SK-MEL-5 (cell line): Measurements from ENCODE around the gene ME1. TPM values are rescaled to one million over a fixed set of nuclear protein-coding genes. Genes with fewer than 3 reads are reported as not detected.
"Not testable (repeated sequence)": the region's sequence is repeated elsewhere in the genome, so short reads cannot be mapped to it uniquely, and the experiment has no call there.

ENCODE experiments used
- DNase-seq: peaks from one replicate; pipeline ENCODE4 v3.0.0-alpha.2; 2016; ENCODE audit warnings: low read depth, low spot score
- in situ Hi-C: cut with HindIII; loops from 2 replicates; pipeline ENCODE4 v1.10.0; 2016; ENCODE audit warnings: low sequenced_read_pairs, high pct_unique_total_duplicates, low pct_unique_long_range_greater_than_20kb
- total RNA-seq: library from RNA; depleted of rRNA; stranded (reverse); fragments of >200 nt; shearing (Covaris generic); gene quantifications from 2 replicates; pipeline ENCODE4 v1.2.3, GENCODE V29; 2014

Gene ME1
- total RNA-seq, 1 experiment from 2014 or later, result 9.4 TPM

DNA sequence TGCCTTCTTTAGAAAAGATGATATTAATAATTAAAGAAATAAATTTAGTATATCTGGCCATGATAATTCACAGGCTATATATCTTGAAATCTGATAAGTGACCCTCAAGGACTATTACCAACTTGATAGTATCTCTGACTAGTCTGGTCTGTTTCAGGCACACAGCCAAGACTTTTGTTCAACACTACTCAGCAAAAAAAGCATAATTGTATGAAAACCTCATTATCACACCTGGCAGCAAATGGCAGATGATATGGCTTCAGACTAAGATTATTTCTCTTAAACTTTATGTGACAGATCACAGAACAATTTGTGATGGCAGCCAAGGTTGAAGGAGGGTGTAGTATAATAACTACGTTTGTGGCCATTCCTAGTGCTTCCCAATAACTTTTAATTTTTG lies 123.0 kb downstream of the ME1 start:
- DNase-seq, result no peak
- in situ Hi-C loops, result no loop called here

DNA sequence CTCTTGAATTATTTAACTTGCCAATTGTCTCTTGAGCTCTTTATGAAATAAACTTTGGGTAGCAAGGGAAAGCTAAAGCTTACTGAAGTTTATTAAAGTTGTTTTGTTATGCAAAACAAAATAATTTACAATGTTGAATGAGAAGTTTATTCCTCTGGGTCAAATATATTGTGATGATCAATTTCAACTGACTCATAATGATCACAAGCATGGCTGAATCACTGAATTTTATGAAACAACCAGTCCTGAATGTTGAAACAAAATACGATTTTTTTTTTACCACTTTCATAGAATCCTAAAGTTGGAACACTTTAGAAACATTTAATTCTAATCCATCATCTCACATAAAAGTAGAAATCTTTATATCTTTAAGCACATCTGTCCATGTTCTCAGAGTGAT lies 127.4 kb downstream of the ME1 start:
- in situ Hi-C loops, result no loop called here
- DNase-seq, result no peak

DNA sequence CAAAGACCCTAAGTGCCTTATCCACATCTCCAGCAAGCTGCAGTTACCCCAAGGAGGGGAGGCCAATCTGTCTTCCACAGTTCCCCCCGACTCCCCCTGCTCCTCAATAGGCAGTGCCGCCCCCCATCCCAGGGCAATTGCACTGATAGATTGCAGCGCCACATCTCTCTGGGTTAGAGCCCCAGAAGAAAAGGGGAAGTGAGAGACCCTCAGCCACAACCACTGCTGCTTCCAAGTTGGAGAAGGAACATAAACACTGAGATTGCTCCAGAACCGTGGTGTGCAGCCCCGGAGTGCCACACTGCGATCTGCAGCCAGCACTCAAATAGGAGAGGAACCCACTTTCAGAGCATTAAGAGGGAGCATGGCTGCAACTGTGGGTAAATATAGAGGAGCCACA lies 136.2 kb downstream of the ME1 start:
- DNase-seq, result no peak
- in situ Hi-C loops, result no loop called here

DNA sequence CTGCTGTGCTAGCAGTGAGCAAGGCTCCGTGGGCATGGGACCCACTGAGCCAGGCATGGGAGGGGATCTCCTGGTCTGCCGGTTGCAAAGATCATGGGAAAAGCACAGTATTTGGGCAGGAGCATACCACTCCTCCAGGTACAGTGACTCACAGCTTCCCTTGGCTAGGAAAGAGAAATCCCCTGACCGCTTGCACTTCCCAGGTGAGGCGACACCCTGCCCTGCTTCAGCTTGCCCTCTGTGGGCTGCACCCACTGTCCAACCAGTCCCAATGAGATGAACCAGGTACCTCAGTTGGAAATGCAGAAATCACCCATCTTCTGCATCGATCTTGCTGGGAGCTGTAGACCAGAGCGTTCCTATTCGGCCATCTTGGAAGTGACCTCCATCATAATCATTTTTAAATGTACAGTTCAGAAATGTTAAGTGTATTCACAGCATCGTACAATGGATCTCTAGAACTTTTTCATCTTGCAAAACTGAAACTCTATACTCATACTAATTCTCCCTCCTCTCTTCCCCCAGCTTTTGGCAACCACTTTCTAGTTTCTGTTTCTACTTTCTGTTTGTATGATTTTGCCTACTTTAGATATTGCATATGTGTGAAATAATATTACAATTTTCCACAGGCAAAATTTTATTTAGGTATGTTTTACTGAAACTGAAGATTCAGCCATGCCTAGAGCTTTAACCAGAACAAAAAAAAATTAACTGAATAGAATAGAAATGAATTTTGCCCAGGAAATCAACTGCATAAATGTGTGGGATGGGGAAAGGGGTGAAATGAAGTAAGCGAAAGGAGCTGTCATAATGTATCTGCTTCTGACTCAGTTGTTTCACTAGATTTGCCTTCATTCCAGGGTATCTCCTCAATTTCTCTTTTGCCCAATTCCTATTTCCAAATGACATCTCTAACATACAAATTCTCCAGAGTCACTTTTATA lies 137.7 kb downstream of the ME1 start:
- in situ Hi-C loops, result no loop called here
- DNase-seq, result no peak

DNA sequence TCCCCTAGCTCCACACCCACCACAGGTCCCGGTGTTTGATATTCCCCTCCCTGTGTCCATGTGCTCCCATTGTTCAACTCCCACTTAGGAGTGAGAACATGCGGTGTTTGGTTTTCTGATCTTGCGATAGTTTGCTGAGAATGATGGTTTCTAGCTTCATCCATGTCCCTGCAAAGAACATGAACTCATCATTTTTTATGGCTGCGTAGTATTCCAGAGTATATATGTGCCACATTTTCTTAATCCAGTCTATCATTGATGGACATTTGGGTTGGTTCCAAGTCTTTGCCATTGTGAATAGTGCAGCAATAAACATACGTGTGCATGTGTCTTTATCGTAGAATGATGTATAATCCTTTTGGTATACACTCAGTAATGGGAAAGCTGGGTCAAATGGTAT lies 143.6 kb downstream of the ME1 start:
- DNase-seq, in situ Hi-C loops: not testable (repeated sequence)

DNA sequence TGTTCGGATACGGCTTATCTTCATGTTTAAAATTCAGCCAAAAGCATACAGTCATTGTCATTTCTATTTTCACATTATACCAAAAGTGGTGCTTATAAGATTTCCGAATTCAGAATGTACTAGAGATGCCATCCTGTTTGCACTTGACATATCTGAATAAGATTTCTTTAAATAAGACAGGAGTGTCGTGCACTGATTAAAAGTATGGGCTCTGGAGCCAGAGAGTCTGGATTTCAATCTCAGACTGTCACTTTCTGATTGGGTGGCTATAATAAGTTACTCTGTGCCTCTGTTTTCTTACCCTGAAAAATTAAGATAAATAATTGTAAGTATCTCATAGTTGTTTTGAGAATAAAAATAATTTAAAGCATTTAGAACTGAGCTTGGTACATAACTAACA lies 144.9 kb downstream of the ME1 start:
- in situ Hi-C loops, result no loop called here
- no peak for DNase-seq

DNA sequence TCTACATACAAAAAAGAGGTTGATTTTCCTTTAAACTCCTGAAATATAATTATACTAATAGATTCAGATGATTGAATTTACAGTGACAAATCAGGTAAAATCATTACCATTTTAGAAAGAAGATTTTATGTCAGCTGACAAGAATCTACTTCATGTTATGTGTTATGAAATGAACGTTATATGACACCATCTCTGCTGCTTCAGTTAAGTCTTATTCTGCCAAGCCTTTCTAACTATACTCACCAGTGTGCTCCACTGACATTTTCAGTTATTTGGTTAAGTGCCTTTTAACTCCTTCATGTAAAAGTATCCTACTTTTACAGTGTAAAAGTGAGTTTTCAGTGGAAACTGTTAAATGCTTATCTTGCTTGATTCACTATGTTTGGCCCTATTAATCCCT lies 157.3 kb downstream of the ME1 start:
- DNase-seq, result no peak
- in situ Hi-C loops, result no loop called here

DNA sequence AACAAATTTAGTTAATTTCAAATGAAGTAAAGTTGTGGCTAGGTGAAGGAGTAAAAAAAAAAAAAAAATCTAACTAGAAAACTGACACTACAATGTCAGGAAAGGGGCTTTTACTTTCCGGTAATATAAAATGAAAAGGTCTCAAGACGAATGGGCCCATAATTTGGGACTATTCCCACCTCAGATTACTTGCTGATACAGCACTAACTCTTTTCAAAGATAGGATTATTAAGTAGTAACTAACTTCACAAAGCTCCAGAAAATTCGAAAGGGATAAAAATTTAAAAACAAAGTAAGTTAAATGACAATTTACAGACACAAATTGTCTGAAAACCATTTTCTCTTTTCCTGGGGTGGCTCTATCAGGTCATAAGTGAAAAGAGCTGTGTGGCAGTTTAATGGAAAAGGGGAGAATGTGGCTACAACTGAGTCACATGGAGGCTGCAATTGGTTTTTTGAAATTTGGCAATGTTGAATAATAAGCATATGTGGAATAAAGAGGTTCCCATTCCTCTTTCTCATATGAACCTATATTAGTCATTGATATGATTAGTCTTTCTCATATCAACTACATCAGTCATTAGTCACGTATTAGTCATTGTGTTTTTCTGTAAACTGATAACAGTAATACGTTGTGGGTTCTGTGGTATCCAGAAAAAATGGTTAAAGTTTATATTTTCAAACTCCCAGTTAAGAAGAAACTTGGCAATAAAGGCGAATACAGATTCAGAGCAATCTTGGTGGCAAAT lies 159.7 kb downstream of the ME1 start:
- no peak for DNase-seq
- in situ Hi-C loops, result no loop called here

DNA sequence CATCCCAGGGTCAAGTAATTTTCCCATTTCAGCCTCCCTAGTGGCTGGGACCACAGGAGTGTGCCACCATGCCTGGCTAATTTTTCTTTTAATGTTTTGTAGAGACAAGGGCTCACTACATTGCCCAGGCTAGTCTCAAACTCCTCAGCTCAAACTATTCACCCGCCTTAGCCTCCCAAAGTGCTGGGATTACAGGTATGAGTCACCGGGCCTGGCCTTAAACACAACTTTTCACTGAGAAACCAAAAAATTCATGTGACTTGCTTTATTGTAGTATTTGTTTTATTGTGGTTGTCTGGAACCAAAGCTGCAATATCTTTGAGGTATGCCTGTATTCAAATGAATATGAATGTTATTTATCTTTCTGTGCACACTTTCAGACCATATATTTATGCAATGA lies 165.5 kb downstream of the ME1 start:
- DNase-seq, result no peak
- in situ Hi-C loops, result no loop called here

DNA sequence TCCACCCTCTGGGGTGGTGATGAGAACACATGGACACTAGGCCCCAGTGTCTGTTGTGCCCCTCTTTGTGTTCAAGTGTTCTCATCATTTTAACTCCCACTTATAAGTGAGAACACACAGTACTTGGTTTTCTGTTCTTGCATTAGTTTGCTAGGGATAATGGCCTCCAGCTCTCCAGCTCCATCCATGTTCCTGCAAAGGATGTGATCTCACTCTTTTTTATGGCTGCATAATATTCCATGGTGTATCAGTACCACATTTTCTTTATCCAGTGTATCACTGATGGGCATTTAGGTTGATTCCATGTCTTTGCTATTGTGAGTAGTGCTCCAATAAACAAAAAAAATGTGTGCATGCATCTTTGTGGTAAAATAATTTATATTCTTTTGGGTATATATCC lies 170.3 kb downstream of the ME1 start:
- DNase-seq, result no peak
- in situ Hi-C loops, result no loop called here

DNA sequence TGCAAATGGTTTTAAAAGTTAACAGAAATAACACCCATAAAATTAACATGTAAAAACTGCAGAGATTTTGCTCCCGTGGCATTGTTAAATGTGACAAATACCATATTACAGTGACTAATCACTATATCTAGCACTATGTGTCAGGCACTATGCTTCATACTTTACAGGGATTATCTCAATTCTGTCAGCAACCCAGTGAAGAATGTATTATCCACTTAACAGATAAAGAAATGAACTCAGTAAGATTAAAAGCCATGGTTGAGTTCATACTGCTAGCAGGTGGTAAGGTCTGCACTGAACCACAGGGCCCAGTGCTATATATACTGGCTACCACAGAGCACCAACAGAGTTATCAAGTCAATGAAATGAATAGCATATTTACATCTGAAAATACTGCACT lies 172.3 kb downstream of the ME1 start:
- no peak for DNase-seq
- in situ Hi-C loops, result no loop called here

DNA sequence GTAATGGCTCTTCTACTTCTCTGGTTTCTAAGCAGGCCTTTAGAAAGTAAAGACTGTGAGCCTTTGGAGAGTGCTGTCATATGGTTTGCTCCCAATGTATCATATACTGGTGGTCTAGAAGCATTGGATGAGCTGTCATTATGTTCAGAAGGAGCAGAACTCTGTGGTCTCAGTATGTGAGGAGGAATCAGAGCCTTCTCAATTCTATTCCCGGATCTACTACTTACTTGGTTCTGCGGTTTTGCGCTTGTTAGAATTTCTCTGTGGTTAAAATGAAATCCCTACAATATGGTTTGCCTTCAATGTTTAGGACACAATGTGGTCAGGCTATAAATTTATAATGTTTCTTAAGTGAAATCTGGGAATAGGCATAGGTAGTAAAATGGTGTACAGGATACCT lies 173.1 kb downstream of the ME1 start:
- DNase-seq, result no peak
- in situ Hi-C loops, result no loop called here

DNA sequence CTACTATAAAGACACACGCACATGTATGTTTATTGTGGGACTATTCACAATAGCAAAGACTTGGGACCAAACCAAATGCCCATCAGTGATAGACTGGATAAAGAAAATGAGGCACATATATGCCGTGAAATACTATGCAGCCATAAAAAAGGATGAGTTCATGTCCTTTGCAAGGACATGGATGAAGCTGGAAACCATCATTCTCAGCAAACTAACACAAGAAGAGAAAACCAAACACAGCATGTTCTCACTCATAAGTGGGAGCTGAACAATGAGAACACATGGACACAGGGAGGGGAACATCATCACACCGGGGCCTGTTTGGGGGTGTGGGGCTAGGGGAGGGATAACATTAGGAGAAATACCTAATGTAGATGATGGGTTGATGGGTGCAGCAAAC lies 174.1 kb downstream of the ME1 start:
- DNase-seq, in situ Hi-C loops: not testable (repeated sequence)

DNA sequence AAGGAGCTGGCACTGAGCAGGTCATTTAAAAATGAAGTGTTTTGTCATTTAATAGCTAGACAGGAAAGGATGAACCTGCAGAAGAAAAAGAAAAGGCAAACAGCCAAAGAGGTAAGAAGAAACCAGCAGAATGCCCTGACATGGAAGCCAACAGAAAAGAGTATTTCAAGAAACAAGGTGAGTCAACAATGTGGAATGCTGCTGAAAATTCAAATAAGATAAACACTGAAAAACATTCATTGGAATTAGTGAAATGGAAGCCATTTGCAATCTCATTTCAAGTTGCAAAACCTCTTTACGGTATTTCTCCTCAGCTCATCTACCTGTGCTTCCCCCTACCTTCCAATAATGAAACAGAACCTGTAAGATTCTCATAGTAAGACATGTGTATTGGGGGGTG lies 178.1 kb downstream of the ME1 start:
- in situ Hi-C loops, result no loop called here
- DNase-seq, result no peak

DNA sequence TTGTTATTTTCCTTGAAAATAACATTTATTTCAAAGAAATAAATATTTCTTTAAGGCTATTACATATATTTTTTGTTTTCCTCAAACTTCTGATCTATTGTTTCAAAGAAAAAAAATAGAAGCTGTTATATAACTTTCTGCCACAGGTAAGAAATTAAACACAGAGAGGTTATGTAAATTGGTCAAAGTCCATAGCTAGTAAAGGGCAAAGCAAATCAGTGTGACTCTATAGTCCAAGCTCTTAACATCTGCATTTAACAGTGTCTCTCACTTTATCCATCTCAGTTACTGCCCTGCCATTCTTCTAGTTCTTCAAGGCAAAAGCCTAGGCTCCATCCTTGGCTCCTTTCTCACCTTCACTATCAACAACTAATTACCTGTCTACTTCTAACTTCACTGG lies 180.6 kb downstream of the ME1 start:
- in situ Hi-C loops, result no loop called here

DNA sequence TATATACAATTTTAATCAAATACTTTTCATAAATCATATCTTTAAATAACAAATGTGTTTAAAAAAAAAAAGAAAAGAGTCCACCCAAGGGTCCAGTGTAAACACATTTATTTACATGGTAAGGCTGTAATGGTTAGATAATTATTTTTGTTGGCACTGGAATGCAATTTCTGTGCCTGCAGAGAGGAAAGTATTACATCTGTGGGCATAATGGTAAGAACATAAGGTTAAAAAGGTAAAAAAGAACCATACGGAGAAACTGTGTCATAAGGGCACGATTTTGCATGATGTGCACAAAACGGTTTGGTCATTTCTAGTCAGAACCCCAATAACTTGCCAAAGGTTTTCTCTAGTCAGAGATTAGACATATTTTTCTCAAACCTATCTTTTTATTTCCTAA lies 183.4 kb downstream of the ME1 start:
- in situ Hi-C loops, result no loop called here
- no peak for DNase-seq

More for the DNA sequence above, 180.6 kb downstream of the ME1 start:
- DNase-seq, result no peak

DNA sequence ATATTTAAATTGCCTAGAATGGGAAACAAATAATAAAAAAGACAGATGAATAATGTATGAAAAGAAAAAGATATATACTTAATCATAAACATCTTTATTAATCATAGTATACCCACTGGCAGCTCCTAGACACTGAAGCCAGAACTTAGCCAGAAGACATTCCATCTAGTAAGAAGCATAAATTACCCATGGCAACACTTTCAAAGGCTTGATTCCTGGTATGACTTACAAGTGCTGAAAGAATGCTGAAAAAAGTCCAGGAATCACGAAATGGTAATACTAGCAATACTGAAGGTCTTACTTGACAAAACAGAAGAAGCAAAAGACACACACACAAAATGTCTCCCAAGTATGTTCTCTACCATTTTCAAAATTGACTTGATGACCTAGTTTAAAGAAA lies 199.7 kb downstream of the ME1 start:
- no peak for DNase-seq
- in situ Hi-C loops, result no loop called here

DNA sequence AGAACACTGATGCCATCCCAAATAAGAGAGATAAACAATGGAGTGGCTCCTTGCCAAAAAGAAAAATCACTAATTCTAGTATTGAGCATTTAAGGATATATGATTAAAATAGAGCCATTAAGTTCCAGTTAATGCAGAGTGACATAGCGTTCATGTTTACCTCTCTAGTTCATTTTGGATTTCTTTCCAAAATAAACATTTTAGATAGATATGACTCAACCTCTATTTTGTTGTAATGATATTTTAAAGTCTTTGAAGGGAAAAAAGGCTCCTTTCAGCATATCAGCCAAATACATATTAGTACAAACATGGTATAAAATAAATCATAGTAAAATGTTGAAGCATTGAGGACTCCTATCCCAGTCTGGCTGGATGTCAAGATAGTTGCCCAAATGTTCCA lies 204.3 kb downstream of the ME1 start:
- DNase-seq, result no peak
- in situ Hi-C loops, result no loop called here
